Caco-2 (cell line): ENCODE results near the gene CD247. TPM values are rescaled to one million over a fixed set of nuclear protein-coding genes. Genes with fewer than 3 reads are reported as not detected.

Source experiments
- BruUV-seq: library from RNA; stranded (reverse); fragments of 400-500 nt; replicated peaks from 2 replicates; lab custom pipeline; 2021; lab: Mats Ljungman, UMichigan
- CTCF ChIA-PET: fragments of 300-600 bp; sonication (Branson Sonifier 250); formaldehyde crosslinking; loops from one replicate; lab custom pipeline; 2022; ENCODE audit warnings: antibody characterized with exemption; lab: Charles Lee
- POLR2A ChIA-PET: fragments of 300-600 bp; sonication (Branson Sonifier 250); formaldehyde crosslinking; loops from one replicate; lab custom pipeline; 2022; ENCODE audit warnings: antibody characterized with exemption; lab: Charles Lee
- DNase-seq, 2 experiments: peaks; one replicate each; pipeline versions ENCODE4 v3.0.0 to v3.0.0-alpha.2; 2020 to 2022
- H3K27me3 ChIP-seq: replicated peaks from 2 replicates; pipeline ENCODE4 v1.6.0; 2011; ENCODE audit warnings: low read length; ENCODE audit not compliant: control insufficient read depth, insufficient read depth
- H3K36me3 ChIP-seq: 2 replicates; pipeline ENCODE4 v1.5.1; 2011; ENCODE audit warnings: low read length; ENCODE audit not compliant: control insufficient read depth, insufficient read depth
- H3K4me1 ChIP-seq: fragments of 250-450 bp; sonication (Bioruptor Pico); 2 replicates; pipeline ENCODE4 v1.5.1; 2020; ENCODE audit warnings: mild to moderate bottlenecking
- H3K4me3 ChIP-seq: 2 replicates; pipeline ENCODE4 v1.5.1; 2011; ENCODE audit warnings: low read depth, mild to moderate bottlenecking, control low read depth, low read length
- H3K9me3 ChIP-seq: fragments of 250-450 bp; sonication (Bioruptor Pico); 2 replicates; pipeline ENCODE4 v1.5.1; 2020; ENCODE audit warnings: mild to moderate bottlenecking, moderate library complexity
- H3K27ac Mint-ChIP-seq: one replicate; pipeline ENCODE4 v1.8.0; 2022; ENCODE audit warnings: mixed read lengths; ENCODE audit not compliant: unreplicated experiment
- H3K27me3 Mint-ChIP-seq: one replicate; pipeline ENCODE4 v1.8.0; 2022; ENCODE audit warnings: mixed read lengths; ENCODE audit not compliant: insufficient read depth, unreplicated experiment
- H3K36me3 Mint-ChIP-seq: one replicate; pipeline ENCODE4 v1.8.0; 2022; ENCODE audit warnings: mild to moderate bottlenecking, mixed read lengths; ENCODE audit not compliant: insufficient read depth, unreplicated experiment
- H3K4me1 Mint-ChIP-seq: one replicate; pipeline ENCODE4 v1.8.0; 2022; ENCODE audit warnings: low read depth, mixed read lengths; ENCODE audit not compliant: unreplicated experiment
- H3K4me3 Mint-ChIP-seq: one replicate; pipeline ENCODE4 v1.8.0; 2022; ENCODE audit warnings: mild to moderate bottlenecking, moderate library complexity, mixed read lengths; ENCODE audit not compliant: unreplicated experiment
- H3K9me3 Mint-ChIP-seq: one replicate; pipeline ENCODE4 v1.8.0; 2022; ENCODE audit warnings: mixed read lengths; ENCODE audit not compliant: unreplicated experiment
- intact Hi-C: fragments of 100-400 bp; cut with micrococcal nuclease; formaldehyde crosslinking; loops from one replicate; pipeline ENCODE4 v1.10.0; 2022; ENCODE audit not compliant: unreplicated experiment
- total RNA-seq: library from RNA; stranded (reverse); gene quantifications from 2 replicates; pipeline ENCODE4 v1.2.3, GENCODE V29; 2022
- TF ChIP-seq, protein P1 (sequence below), 2 experiments: fragments of 200-600 bp in 1 of 2; IDR thresholded peaks; 1 replicate in 1 of 2; 2 replicates in 1 of 2; pipeline versions ENCODE4 v1.5.1 to v1.8.0; 2011 to 2022; ENCODE audit warnings: antibody characterized with exemption in 1 of 2, control low read depth in 1 of 2, inconsistent platforms in 1 of 2, low read depth in 1 of 2, low read length in 1 of 2, mild to moderate bottlenecking in 1 of 2, moderate library complexity in 1 of 2; ENCODE audit not compliant: insufficient read depth in 1 of 2, severe bottlenecking in 1 of 2, unreplicated experiment in 1 of 2

Gene CD247
- total RNA-seq, 1 experiment from 2014 or later, result not detected

DNA sequence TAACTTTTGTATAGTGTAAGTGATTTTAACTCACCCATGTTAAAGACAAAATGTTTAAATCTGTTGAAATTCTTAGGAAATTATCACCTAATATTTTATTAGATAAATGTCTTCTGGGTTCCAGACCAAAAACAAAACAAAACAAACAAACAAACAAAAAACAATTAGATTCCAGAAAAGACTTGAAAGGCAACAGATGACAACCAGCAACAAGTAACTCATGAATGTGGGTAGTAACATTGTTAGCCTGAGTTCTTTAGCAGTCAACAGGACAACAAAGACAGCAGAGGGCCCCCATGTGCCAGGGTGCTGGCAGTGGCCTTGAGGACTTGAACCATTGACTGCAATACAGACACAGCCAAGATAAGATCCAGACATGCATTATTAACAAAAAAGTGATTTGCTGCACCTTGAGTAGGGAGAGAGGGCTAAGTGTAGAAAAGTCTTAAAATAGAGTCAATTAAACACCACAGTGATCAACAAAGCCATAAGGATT is 2.4 kb upstream of the CD247 start:
- POLR2A ChIA-PET, result no interaction called here
- peaks cover 7% of the 10 kb centered on the region for H3K4me1 Mint-ChIP-seq

DNA sequence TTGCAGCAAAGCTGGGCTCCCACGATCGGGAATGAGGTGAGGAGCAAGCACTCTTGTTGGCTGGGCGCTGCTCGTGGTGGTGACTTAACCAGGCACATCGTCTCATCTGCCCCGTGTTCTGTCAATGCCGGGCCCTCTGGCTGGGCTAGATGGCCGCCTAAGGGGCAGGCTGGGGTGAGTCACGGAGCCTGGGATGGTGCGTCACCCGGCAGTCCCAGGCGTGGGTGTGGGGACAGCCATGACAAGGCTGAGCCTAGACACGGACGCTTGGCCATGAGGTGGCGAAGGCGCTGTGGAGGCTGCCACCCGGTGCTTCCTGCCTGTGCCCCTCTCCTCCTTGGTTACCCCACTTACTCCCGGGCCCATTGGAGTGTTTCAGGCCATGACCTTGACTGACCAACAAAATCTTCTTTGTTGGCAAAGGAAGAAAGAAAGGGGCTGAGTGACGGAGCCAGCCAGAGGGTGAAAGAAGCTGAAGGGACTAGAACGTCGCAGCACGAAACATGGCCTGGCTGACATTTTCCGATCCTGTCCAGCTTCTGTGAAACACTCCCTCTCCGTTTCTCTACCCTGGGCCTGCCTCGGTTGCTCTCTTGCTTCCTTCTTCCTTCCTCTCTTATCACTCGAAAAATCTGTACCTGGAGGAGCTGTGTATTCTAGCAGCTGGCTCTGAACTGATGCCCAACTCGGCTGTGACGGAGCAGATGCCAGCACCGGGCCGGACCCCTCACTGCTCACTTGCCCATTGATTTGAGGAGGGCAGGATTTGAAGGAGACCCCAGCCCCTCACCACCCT is 596 bp downstream of the CD247 start:
- H3K27ac Mint-ChIP-seq, result no peak overlapping the region
- no peaks in the 10 kb centered on the region for H3K27me3 ChIP-seq
- intact Hi-C loops, result no loop called here
- no peaks in the 10 kb centered on the region for H3K36me3 ChIP-seq
- no peaks in the 10 kb centered on the region for H3K4me1 ChIP-seq
- H3K36me3 Mint-ChIP-seq, result no peaks in the 10 kb centered on the region
- DNase-seq, result no peak
- no peaks in the 10 kb centered on the region for H3K4me1 Mint-ChIP-seq
- no TSS peak for BruUV-seq
- no peak overlapping the region for H3K4me3 ChIP-seq
- no peaks in the 10 kb centered on the region for H3K9me3 ChIP-seq
- ChIA-PET CTCF (no interaction called here), POLR2A (no interaction called here)
- TF ChIP-seq, protein P1, sequence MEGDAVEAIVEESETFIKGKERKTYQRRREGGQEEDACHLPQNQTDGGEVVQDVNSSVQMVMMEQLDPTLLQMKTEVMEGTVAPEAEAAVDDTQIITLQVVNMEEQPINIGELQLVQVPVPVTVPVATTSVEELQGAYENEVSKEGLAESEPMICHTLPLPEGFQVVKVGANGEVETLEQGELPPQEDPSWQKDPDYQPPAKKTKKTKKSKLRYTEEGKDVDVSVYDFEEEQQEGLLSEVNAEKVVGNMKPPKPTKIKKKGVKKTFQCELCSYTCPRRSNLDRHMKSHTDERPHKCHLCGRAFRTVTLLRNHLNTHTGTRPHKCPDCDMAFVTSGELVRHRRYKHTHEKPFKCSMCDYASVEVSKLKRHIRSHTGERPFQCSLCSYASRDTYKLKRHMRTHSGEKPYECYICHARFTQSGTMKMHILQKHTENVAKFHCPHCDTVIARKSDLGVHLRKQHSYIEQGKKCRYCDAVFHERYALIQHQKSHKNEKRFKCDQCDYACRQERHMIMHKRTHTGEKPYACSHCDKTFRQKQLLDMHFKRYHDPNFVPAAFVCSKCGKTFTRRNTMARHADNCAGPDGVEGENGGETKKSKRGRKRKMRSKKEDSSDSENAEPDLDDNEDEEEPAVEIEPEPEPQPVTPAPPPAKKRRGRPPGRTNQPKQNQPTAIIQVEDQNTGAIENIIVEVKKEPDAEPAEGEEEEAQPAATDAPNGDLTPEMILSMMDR (IDR thresholded peaks at IDR 0.05; ENCODE audit: insufficient read depth in 1 of 2, low read depth in 1 of 2, low read length in 1 of 2, severe bottlenecking in 1 of 2, unreplicated experiment in 1 of 2), result no peak
- H3K4me3 Mint-ChIP-seq, result no peak overlapping the region
- no peaks in the 10 kb centered on the region for H3K27me3 Mint-ChIP-seq
- no peaks in the 10 kb centered on the region for H3K9me3 Mint-ChIP-seq

More for the DNA sequence above, 2.4 kb upstream of the CD247 start:
- Mint-ChIP-seq H3K9me3 (no peaks in the 10 kb centered on the region), H3K36me3 (no peaks in the 10 kb centered on the region), H3K27me3 (no peaks in the 10 kb centered on the region), H3K27ac (no peak overlapping the region), H3K4me3 (no peak overlapping the region)
- intact Hi-C loops, result no loop called here
- TF ChIP-seq, protein P1 (IDR thresholded peaks at IDR 0.05; ENCODE audit: insufficient read depth in 1 of 2, low read depth in 1 of 2, low read length in 1 of 2, severe bottlenecking in 1 of 2, unreplicated experiment in 1 of 2), result no peak
- no TSS peak for BruUV-seq
- H3K36me3 ChIP-seq, result no peaks in the 10 kb centered on the region
- H3K4me1 ChIP-seq, result no peaks in the 10 kb centered on the region
- CTCF ChIA-PET, result no interaction called here
- no peak overlapping the region for H3K4me3 ChIP-seq
- DNase-seq, result no peak
- H3K27me3 ChIP-seq, result no peaks in the 10 kb centered on the region
- peaks cover 5% of the 10 kb centered on the region; the same call in 1 of the 2 replicates for H3K9me3 ChIP-seq

DNA sequence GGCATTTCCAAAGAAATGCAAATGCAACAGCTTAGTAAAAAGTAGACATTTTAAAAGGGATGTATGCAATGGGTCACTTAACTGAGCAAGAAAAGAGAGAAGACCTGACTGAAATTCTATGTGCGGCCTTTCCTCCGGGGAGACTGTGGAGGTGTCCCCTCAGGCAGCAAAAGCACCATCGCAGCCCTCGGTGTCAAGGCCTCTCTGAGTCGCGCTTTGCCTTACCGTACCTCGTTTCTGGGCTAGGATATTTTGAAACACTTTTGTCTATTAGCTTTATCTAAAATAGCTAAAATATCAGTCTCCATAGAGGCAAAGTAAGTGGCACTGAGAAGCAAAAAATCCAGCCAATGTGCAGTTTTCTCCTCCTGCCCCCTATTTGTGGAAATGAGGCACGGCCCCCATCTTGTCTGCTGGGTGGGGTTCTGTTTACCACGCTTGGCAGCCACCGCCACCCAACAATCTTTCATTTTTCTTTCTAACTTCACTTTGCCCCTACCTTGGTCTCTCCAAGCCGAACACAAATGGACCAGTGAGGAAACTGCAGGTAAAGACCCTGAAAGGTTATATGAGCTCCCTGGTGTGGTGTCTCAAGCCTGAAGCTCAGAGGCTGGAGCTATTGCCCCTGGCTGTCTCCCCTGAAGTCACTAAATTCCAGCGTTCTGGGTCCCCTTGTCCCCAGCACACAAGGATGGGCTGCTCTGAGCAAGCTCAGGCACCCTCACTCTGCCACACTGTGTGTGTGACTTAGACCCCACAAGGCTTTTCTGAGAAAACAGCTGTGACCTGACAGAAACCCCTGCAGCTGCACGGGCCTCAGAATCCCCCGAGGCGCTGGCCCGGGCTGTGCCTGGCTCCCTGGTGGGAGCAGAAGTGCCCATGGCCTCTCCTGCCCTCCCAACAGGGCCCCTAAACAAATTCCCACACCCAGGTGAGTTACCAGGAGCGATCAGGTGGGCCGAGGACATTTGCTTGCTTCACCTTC is 1.6 kb downstream of the CD247 start:
- H3K27ac Mint-ChIP-seq, result no peak overlapping the region
- H3K4me1 ChIP-seq, result 0 out of 2 replicates have a peak, but pooled peaks cover 7% of the 10 kb centered on the region
- no peaks in the 10 kb centered on the region for H3K4me1 Mint-ChIP-seq
- TF ChIP-seq, protein P1 (IDR thresholded peaks at IDR 0.05; ENCODE audit: insufficient read depth in 1 of 2, low read depth in 1 of 2, low read length in 1 of 2, severe bottlenecking in 1 of 2, unreplicated experiment in 1 of 2), result no peak
- H3K27me3 ChIP-seq, result no peaks in the 10 kb centered on the region
- no peak overlapping the region for H3K4me3 ChIP-seq
- ChIA-PET CTCF (no interaction called here), POLR2A (no interaction called here)
- H3K4me3 Mint-ChIP-seq, result no peak overlapping the region
- DNase-seq, result no peak
- intact Hi-C loops, result no loop called here
- H3K36me3 Mint-ChIP-seq, result no peaks in the 10 kb centered on the region
- no peaks in the 10 kb centered on the region for H3K9me3 Mint-ChIP-seq
- H3K27me3 Mint-ChIP-seq, result no peaks in the 10 kb centered on the region
- H3K36me3 ChIP-seq, result no peaks in the 10 kb centered on the region
- no peaks in the 10 kb centered on the region for H3K9me3 ChIP-seq
- BruUV-seq, result no TSS peak
